ENCODE data around the gene SGSH.

The SGSH gene

GRCh38 chr17:80208050-80208449 is 12.1 kb downstream of the SGSH start:
- Histone ChIP-seq H3K18ac (ENCODE audit: low read length) (no peak overlapping the region), H2AFZ (ENCODE audit: insufficient read depth, low read length, poor library complexity) (no peak overlapping the region), H3K14ac (ENCODE audit: low read length) (no peak overlapping the region), H2BK120ac (ENCODE audit: insufficient read depth, low read length, poor library complexity) (no peak overlapping the region), H3K4me2 (ENCODE audit: low read length) (no peak overlapping the region), H4K8ac (ENCODE audit: low read depth, low read length) (no peak overlapping the region), H4K12ac (ENCODE audit: low read depth, low read length) (no peak overlapping the region), H3K9me3 (ENCODE audit: insufficient read depth, low read depth, low read length) (no peaks in the 10 kb centered on the region), H3K4me3 (ENCODE audit: low read depth, low read length) (no peak overlapping the region), H3K79me1 (ENCODE audit: low read length) (no peaks in the 10 kb centered on the region), H3K9ac (ENCODE audit: low read length) (no peak overlapping the region), H2BK12ac (ENCODE audit: low read length) (no peak overlapping the region), H3K36me3 (ENCODE audit: control insufficient read depth in 1 of 2, insufficient read depth in 2 of 2, low read length in 2 of 2) (peaks cover 42 to 47% of the 10 kb centered on the region in 2 experiments), H2BK5ac (ENCODE audit: low read depth, low read length, poor library complexity) (no peak overlapping the region), H3K27me3 (ENCODE audit: insufficient read depth, low read length) (no peaks in the 10 kb centered on the region), H3K79me2 (ENCODE audit: control insufficient read depth, insufficient read depth, low read length, poor library complexity) (no peaks in the 10 kb centered on the region), H3K4me1 (ENCODE audit: control insufficient read depth in 1 of 2, insufficient read depth in 2 of 2, low read length in 2 of 2) (no peaks in the 10 kb centered on the region), H3K23ac (ENCODE audit: low read length) (no peak overlapping the region), H2AK5ac (ENCODE audit: low read length) (no peak overlapping the region), H3K27ac (ENCODE audit: low read depth, low read length) (no peak overlapping the region), H3K4ac (ENCODE audit: low read depth, low read length) (no peak overlapping the region), H4K91ac (ENCODE audit: low read depth, low read length) (no peak overlapping the region)
- DNase-seq, result no peak
- WGBS (ENCODE audit: extremely low coverage, insufficient coverage, insufficient read length), result no CpG with 5 or more reads among the region's 16 CpGs

- Histone ChIP-seq H4K8ac (ENCODE audit: low read depth, low read length) (no peak overlapping the region), H3K79me2 (ENCODE audit: control insufficient read depth, insufficient read depth, low read length, poor library complexity) (no peaks in the 10 kb centered on the region)
- no CpG with 5 or more reads among the region's 13 CpGs for WGBS (ENCODE audit: extremely low coverage, insufficient coverage, insufficient read length)
Observed at GRCh38 chr17:80205811-80206210, 14.3 kb downstream of the SGSH start.

DNA sequence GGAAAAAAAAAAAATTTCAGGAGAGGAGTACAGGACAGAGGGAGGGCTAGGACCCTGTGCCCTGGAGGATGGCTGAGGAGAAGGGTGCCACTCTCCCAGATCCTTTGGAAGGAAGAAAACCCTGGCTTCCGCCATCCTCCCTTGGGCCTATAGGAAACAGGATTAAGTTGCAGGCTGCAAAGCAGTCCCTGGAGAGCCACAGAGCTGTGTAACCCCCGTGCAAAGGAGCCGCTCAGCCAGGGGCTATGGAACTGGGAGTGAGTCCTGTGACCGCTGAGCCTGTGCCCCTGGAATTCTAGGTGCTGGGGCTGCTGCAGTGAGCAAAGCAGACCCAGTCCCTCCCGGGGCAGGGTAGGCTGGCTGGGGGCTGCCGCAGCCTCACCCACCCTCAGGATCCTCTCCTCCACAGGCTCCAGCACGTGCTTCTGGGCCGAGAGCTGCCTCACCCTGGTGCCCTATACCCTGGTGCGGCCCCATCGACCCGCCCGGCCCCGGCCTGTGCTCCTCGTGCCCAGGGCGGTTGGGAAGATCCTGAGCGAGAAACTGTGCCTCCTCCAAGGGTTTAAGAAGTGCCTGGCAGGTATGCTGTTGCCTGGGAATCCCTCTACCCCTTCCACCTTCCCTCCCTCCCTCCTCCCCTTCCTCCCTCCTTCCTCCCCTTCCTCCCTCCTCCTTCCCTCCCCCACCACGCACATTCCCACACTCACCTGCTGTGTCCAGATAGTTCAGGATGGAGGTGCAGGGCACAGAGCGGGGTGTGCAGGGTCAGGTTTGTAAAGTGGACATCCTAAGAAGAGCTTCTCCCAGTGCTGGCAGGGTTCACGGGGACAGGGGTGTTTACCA is 15.3 kb downstream of the SGSH start:
- Histone ChIP-seq H3K4me2 (ENCODE audit: low read length) (no peak overlapping the region), H3K23ac (ENCODE audit: low read length) (no peak overlapping the region), H3K79me2 (ENCODE audit: control insufficient read depth, insufficient read depth, low read length, poor library complexity) (no peaks in the 10 kb centered on the region), H2AK5ac (ENCODE audit: low read length) (no peak overlapping the region), H3K14ac (ENCODE audit: low read length) (no peak overlapping the region), H3K9ac (ENCODE audit: low read length) (no peak overlapping the region), H3K27ac (ENCODE audit: low read depth, low read length) (no peak overlapping the region), H3K36me3 (ENCODE audit: control insufficient read depth in 1 of 2, insufficient read depth in 2 of 2, low read length in 2 of 2) (peaks cover 19 to 24% of the 10 kb centered on the region in 2 experiments), H3K18ac (ENCODE audit: low read length) (no peak overlapping the region), H3K4me1 (ENCODE audit: control insufficient read depth in 1 of 2, insufficient read depth in 2 of 2, low read length in 2 of 2) (no peaks in the 10 kb centered on the region), H2AFZ (ENCODE audit: insufficient read depth, low read length, poor library complexity) (no peak overlapping the region), H2BK5ac (ENCODE audit: low read depth, low read length, poor library complexity) (no peak overlapping the region), H3K4ac (ENCODE audit: low read depth, low read length) (no peak overlapping the region), H2BK12ac (ENCODE audit: low read length) (no peak overlapping the region), H3K9me3 (ENCODE audit: insufficient read depth, low read depth, low read length) (no peaks in the 10 kb centered on the region), H2BK120ac (ENCODE audit: insufficient read depth, low read length, poor library complexity) (no peak overlapping the region), H3K79me1 (ENCODE audit: low read length) (no peaks in the 10 kb centered on the region), H3K27me3 (ENCODE audit: insufficient read depth, low read length) (no peaks in the 10 kb centered on the region), H4K91ac (ENCODE audit: low read depth, low read length) (no peak overlapping the region), H4K8ac (ENCODE audit: low read depth, low read length) (no peak overlapping the region), H3K4me3 (ENCODE audit: low read depth, low read length) (no peak overlapping the region), H4K12ac (ENCODE audit: low read depth, low read length) (no peak overlapping the region)
- DNase-seq, result no peak
- WGBS (ENCODE audit: extremely low coverage, insufficient coverage, insufficient read length), result 100% methylated on average over 1 of the region's 19 CpGs

More at GRCh38 chr17:80205811-80206210, 14.3 kb downstream of the SGSH start:
- Histone ChIP-seq H3K4me2 (ENCODE audit: low read length) (no peak overlapping the region), H3K27me3 (ENCODE audit: insufficient read depth, low read length) (no peaks in the 10 kb centered on the region), H2BK12ac (ENCODE audit: low read length) (no peak overlapping the region), H4K91ac (ENCODE audit: low read depth, low read length) (no peak overlapping the region), H3K14ac (ENCODE audit: low read length) (no peak overlapping the region), H2BK5ac (ENCODE audit: low read depth, low read length, poor library complexity) (no peak overlapping the region), H3K4me1 (ENCODE audit: control insufficient read depth in 1 of 2, insufficient read depth in 2 of 2, low read length in 2 of 2) (no peaks in the 10 kb centered on the region), H3K36me3 (ENCODE audit: control insufficient read depth in 1 of 2, insufficient read depth in 2 of 2, low read length in 2 of 2) (peaks cover 28 to 34% of the 10 kb centered on the region in 2 experiments), H3K4me3 (ENCODE audit: low read depth, low read length) (no peak overlapping the region), H3K27ac (ENCODE audit: low read depth, low read length) (no peak overlapping the region), H2AFZ (ENCODE audit: insufficient read depth, low read length, poor library complexity) (no peak overlapping the region), H3K18ac (ENCODE audit: low read length) (no peak overlapping the region), H3K23ac (ENCODE audit: low read length) (no peak overlapping the region), H3K9me3 (ENCODE audit: insufficient read depth, low read depth, low read length) (no peaks in the 10 kb centered on the region), H3K9ac (ENCODE audit: low read length) (no peak overlapping the region), H2BK120ac (ENCODE audit: insufficient read depth, low read length, poor library complexity) (no peak overlapping the region), H2AK5ac (ENCODE audit: low read length) (no peak overlapping the region), H4K12ac (ENCODE audit: low read depth, low read length) (no peak overlapping the region), H3K4ac (ENCODE audit: low read depth, low read length) (no peak overlapping the region), H3K79me1 (ENCODE audit: low read length) (no peaks in the 10 kb centered on the region)
- no peak for DNase-seq

- no peak overlapping the region for H4K12ac ChIP-seq (ENCODE audit: low read depth, low read length)
- no peak overlapping the region for H3K14ac ChIP-seq (ENCODE audit: low read length)
- H3K4me3 ChIP-seq (ENCODE audit: low read depth, low read length), result no peak overlapping the region
- H2BK5ac ChIP-seq (ENCODE audit: low read depth, low read length, poor library complexity), result no peak overlapping the region
- H3K27ac ChIP-seq (ENCODE audit: low read depth, low read length), result no peak overlapping the region
- no peaks in the 10 kb centered on the region for H3K4me1 ChIP-seq (ENCODE audit: control insufficient read depth in 1 of 2, insufficient read depth in 2 of 2, low read length in 2 of 2)
- no peak overlapping the region for H4K91ac ChIP-seq (ENCODE audit: low read depth, low read length)
- no peak overlapping the region for H2AK5ac ChIP-seq (ENCODE audit: low read length)
- H4K8ac ChIP-seq (ENCODE audit: low read depth, low read length), result no peak overlapping the region
- H3K4me2 ChIP-seq (ENCODE audit: low read length), result no peak overlapping the region
- no peak overlapping the region for H3K23ac ChIP-seq (ENCODE audit: low read length)
- no peaks in the 10 kb centered on the region for H3K79me1 ChIP-seq (ENCODE audit: low read length)
- H3K27me3 ChIP-seq (ENCODE audit: insufficient read depth, low read length), result no peaks in the 10 kb centered on the region
- WGBS (ENCODE audit: extremely low coverage, insufficient coverage, insufficient read length), result no CpG with 5 or more reads among the region's 11 CpGs
- H2AFZ ChIP-seq (ENCODE audit: insufficient read depth, low read length, poor library complexity), result no peak overlapping the region
- no peaks in the 10 kb centered on the region for H3K79me2 ChIP-seq (ENCODE audit: control insufficient read depth, insufficient read depth, low read length, poor library complexity)
- no peak overlapping the region for H3K18ac ChIP-seq (ENCODE audit: low read length)
- DNase-seq, result no peak
- no peaks in the 10 kb centered on the region for H3K9me3 ChIP-seq (ENCODE audit: insufficient read depth, low read depth, low read length)
- no peak overlapping the region for H2BK12ac ChIP-seq (ENCODE audit: low read length)
- no peak overlapping the region for H3K4ac ChIP-seq (ENCODE audit: low read depth, low read length)
- H2BK120ac ChIP-seq (ENCODE audit: insufficient read depth, low read length, poor library complexity), result no peak overlapping the region
- peaks cover 7 to 12% of the 10 kb centered on the region in 2 experiments for H3K36me3 ChIP-seq (ENCODE audit: control insufficient read depth in 1 of 2, insufficient read depth in 2 of 2, low read length in 2 of 2)
- H3K9ac ChIP-seq (ENCODE audit: low read length), result no peak overlapping the region
Observed at GRCh38 chr17:80203471-80203963, 16.6 kb downstream of the SGSH start.

Measured in trophoblast cell (in vitro differentiated cells and primary cell).